DMS53 (cell line): Measurements from ENCODE around the gene DNAH7.

ENCODE experiments used
- DNase-seq: peaks from one replicate; lab custom pipeline; 2025; lab: John Stamatoyannopoulos, UW

Gene DNAH7

GRCh38 chr2:195863121-195863520 is 205.5 kb downstream of the DNAH7 start:
- no peak for DNase-seq

- DNase-seq: no peak
These were observed 206.8 kb downstream of the DNAH7 start for GRCh38 chr2:195861821-195862220.

GRCh38 chr2:195859513-195859912 is 209.1 kb downstream of the DNAH7 start:
- DNase-seq: no peak

- DNase-seq: no peak
These were observed 211.5 kb downstream of the DNAH7 start for GRCh38 chr2:195857132-195857531.

- DNase-seq: no peak
These were observed 217.9 kb downstream of the DNAH7 start for GRCh38 chr2:195850764-195851163.

- DNase-seq: peak; percentile 49
These were observed 220.3 kb downstream of the DNAH7 start for GRCh38 chr2:195848119-195848899.

GRCh38 chr2:195842932-195843331 is 225.7 kb downstream of the DNAH7 start:
- no peak for DNase-seq

GRCh38 chr2:195838002-195838401 is 230.6 kb downstream of the DNAH7 start:
- no peak for DNase-seq

- DNase-seq: no peak
These were observed 232.6 kb downstream of the DNAH7 start for GRCh38 chr2:195836002-195836401.

- DNase-seq: no peak
These were observed 233.8 kb downstream of the DNAH7 start for GRCh38 chr2:195834836-195835235.

GRCh38 chr2:195830968-195831950 is 237.4 kb downstream of the DNAH7 start:
- DNase-seq: no peak

GRCh38 chr2:195824478-195824877 is 244.2 kb downstream of the DNAH7 start:
- no peak for DNase-seq

GRCh38 chr2:195823206-195823605 is 245.4 kb downstream of the DNAH7 start:
- no peak for DNase-seq

GRCh38 chr2:195821566-195821932 is 247.1 kb downstream of the DNAH7 start:
- DNase-seq: no peak

- DNase-seq: no peak
These were observed 247.6 kb downstream of the DNAH7 start for GRCh38 chr2:195820867-195821565.

GRCh38 chr2:195820373-195820772 is 248.3 kb downstream of the DNAH7 start:
- peak; percentile 13 for DNase-seq

- no peak for DNase-seq
These were observed 249.4 kb downstream of the DNAH7 start for GRCh38 chr2:195819276-195819675.

GRCh38 chr2:195818526-195818925 is 250.1 kb downstream of the DNAH7 start:
- DNase-seq: peak; percentile 50

GRCh38 chr2:195818106-195818505 is 250.5 kb downstream of the DNAH7 start:
- DNase-seq: peak; percentile 50

- no peak for DNase-seq
These were observed 253.6 kb downstream of the DNAH7 start for GRCh38 chr2:195815083-195815482.

GRCh38 chr2:195813421-195813820 is 255.2 kb downstream of the DNAH7 start:
- DNase-seq: no peak

GRCh38 chr2:195810340-195811098 is 258.1 kb downstream of the DNAH7 start:
- DNase-seq: no peak
